GM10248 (cell line): ENCODE results near the gene CXCL8.

Experiments
- CTCF ChIA-PET: fragments of 300-600 bp; sonication (Branson Sonifier 250); formaldehyde crosslinking; extraction: SDS; loops from one replicate; lab custom pipeline; 2021; ENCODE audit warnings: antibody characterized with exemption; lab: Yijun Ruan, JAX
- POLR2A ChIA-PET: fragments of 350-650 bp; sonication (Branson Sonifier 250); formaldehyde crosslinking; extraction: SDS; loops from one replicate; lab custom pipeline; 2020; ENCODE audit warnings: antibody characterized with exemption; lab: Yijun Ruan, JAX
- DNase-seq: peaks from one replicate; pipeline ENCODE4 v3.0.0; 2012; ENCODE audit errors: extremely low spot score
- TF ChIP-seq, protein P1 (sequence below): IDR thresholded peaks from 2 replicates; pipeline ENCODE4 v1.5.1; 2012; ENCODE audit warnings: mild to moderate bottlenecking, low read depth; ENCODE audit errors: extremely low read depth, missing control alignments, control extremely low read depth

The CXCL8 gene

DNA sequence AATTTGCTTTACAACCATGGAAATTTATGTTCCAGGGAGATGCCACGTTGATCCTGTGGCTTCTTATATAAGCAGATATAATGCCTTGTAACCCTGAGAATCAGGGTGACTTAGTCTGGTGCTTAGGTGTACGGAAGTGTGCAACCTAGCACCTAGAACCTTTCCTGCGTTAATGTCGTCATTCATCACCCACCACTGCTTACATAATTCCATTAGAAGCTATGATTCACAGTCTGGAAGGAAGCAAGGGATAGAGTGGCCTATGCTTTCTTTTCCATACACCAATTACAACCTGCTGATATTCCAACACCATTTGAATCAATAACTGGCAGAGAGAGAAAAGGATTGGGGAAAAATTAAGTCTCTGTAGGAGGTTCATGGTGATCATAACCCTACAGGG lies 17.3 kb upstream of the CXCL8 start:
- POLR2A ChIA-PET, result no interaction called here
- no peak for DNase-seq
- CTCF ChIA-PET, result no interaction called here
- TF ChIP-seq, protein P1, sequence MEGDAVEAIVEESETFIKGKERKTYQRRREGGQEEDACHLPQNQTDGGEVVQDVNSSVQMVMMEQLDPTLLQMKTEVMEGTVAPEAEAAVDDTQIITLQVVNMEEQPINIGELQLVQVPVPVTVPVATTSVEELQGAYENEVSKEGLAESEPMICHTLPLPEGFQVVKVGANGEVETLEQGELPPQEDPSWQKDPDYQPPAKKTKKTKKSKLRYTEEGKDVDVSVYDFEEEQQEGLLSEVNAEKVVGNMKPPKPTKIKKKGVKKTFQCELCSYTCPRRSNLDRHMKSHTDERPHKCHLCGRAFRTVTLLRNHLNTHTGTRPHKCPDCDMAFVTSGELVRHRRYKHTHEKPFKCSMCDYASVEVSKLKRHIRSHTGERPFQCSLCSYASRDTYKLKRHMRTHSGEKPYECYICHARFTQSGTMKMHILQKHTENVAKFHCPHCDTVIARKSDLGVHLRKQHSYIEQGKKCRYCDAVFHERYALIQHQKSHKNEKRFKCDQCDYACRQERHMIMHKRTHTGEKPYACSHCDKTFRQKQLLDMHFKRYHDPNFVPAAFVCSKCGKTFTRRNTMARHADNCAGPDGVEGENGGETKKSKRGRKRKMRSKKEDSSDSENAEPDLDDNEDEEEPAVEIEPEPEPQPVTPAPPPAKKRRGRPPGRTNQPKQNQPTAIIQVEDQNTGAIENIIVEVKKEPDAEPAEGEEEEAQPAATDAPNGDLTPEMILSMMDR, result no peak

DNA sequence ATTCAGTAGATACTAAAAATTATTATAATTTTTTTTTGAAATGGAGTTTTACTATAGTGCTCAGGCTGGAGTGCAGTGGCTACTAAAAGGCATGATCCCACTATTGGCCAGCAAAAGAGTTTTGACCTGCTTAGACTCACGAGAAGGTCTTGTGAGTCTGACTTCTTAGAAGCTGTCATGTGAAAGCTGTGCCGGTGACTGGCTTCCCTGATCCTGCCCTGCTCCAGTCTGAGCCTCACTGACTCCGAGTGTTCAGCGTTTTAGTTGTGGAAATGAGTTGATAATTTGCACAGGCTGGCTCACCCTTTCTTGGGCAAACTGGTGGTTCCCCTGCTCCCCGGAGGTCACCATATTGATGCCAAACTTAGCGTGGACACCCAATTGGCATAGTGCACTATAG lies 16.4 kb upstream of the CXCL8 start:
- TF ChIP-seq, protein P1, result no peak
- no peak for DNase-seq
- ChIA-PET CTCF (interaction anchor here (1.7 kb wide), 1 partner anchor 11 kb away, joined by 6 read pairs; no protein-coding TSS in a partner anchor), POLR2A (no interaction called here)

DNA sequence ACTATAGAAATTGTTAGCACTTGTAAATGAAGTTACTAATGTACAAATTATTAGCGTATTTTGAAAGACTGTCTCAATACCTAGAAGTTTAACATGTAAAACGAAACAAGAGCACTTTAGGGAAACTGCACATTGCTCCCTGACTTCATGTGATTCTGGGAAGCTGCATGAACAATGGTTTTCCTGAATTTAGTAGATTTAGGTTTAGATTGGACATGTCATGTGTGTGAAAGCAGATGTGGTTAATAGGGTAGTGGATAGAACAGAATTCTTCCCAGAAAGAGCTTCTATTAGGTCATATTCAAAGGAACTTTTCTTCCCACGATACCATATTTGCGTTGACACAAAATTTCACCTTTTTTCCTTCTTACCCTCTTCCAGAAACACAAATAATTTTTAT lies 14.9 kb upstream of the CXCL8 start:
- ChIA-PET POLR2A (no interaction called here), CTCF (interaction anchor here (1.7 kb wide), 1 partner anchor 9 kb away, joined by 6 read pairs; no protein-coding TSS in a partner anchor)
- DNase-seq, result no peak
- TF ChIP-seq, protein P1, result no peak

DNA sequence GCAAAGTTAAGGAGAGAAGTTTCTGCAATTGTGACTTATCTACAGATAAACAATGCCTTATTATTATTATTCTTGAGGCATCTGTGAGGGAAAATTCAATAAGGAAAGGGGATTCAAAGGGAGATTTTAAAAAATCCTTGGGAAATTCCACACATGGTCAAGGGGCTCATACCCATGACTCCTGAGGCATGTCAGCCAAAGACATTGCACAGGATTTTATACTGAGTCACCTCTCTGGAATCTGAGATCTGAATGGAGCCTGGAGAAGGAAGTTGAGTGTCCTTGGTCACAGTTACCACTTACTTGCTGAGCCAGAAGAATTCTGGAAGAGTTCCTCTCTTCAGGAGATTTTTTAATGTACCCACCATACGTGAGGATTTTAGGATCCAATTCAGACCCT lies 14.4 kb upstream of the CXCL8 start:
- ChIA-PET POLR2A (no interaction called here), CTCF (interaction anchor here (2.5 kb wide), 1 partner anchor 10 kb away, joined by 9 read pairs; no protein-coding TSS in a partner anchor)
- no peak for DNase-seq
- TF ChIP-seq, protein P1, result no peak

DNA sequence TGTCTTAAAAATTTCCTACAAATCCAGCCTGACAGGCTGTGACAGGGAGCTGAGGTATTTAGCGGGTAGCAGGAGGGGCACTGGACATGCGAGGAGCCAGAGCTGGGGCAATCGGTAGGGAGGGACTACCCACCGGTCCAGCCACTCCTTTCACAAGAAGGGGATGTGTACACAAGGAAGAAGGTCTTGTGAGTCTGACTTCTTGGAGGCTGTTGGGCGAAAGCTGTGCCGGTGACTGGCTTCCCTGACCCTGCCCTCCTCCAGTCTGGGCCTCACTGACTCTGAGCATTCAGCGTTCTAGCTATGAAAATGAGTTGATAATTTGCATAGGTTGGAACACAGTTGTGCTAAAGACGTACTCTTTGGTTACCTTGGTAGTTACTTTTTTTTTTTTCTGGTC lies 12.7 kb upstream of the CXCL8 start:
- CTCF ChIA-PET, result interaction anchor here (0.8 to 2.5 kb wide), 4 partner anchors 9 to 407 kb away, joined by 4 to 9 read pairs (median 4); no protein-coding TSS in a partner anchor
- no peak for DNase-seq
- POLR2A ChIA-PET, result no interaction called here
- TF ChIP-seq, protein P1, result no peak

DNA sequence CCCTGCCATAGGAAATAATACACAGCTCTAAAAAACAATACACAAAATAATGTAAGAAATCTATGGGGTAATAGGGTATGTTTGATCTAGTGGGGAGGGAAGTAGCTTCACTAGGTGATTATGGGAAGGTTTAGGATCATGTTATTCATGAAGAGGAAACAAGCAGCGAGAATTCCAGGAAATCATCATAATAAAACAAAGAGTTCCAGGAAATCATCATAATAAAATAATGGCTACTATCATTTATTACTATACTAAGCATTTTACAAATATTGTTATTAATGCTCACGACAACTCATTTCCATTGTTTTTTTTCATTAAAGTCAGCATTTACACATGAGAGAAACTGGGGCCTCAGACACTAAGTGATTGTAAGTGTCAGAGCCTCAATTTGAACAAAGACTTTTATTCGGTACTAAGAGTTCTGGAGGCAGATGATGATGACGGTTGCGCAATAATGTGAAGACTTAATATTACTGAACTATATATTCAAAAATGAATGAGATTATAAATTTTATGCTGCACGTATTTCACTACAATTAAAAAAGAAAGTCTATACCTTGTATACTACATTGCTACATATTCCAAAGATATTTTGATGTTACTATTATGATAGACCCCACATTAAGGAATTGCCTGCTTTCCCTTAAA lies 12.2 kb upstream of the CXCL8 start:
- POLR2A ChIA-PET, result no interaction called here
- DNase-seq, result no peak
- CTCF ChIA-PET, result interaction anchor here (0.8 to 2.5 kb wide), 4 partner anchors 8 to 406 kb away, joined by 4 to 9 read pairs (median 4); no protein-coding TSS in a partner anchor
- TF ChIP-seq, protein P1, result no peak
